Lower leg skin (tissue), 3 donors: Measurements from ENCODE around the gene SLC16A3.

Experiments
- POLR2A ChIP-seq, 2 donors: fragments of 450-650 bp; IDR thresholded peaks; one replicate each; pipeline ENCODE4 v1.6.1; 2016 to 2017; ENCODE audit warnings: antibody characterized with exemption in 2 of 2, mild to moderate bottlenecking in 1 of 2, moderate library complexity in 1 of 2
- TF ChIP-seq, protein P1 (sequence below), 3 donors: fragments of 450-650 bp; IDR thresholded peaks; one replicate each; pipeline ENCODE4 v1.5.1; 2016; ENCODE audit warnings: antibody characterized with exemption in 3 of 3, mild to moderate bottlenecking in 3 of 3, moderate library complexity in 2 of 3

DNA sequence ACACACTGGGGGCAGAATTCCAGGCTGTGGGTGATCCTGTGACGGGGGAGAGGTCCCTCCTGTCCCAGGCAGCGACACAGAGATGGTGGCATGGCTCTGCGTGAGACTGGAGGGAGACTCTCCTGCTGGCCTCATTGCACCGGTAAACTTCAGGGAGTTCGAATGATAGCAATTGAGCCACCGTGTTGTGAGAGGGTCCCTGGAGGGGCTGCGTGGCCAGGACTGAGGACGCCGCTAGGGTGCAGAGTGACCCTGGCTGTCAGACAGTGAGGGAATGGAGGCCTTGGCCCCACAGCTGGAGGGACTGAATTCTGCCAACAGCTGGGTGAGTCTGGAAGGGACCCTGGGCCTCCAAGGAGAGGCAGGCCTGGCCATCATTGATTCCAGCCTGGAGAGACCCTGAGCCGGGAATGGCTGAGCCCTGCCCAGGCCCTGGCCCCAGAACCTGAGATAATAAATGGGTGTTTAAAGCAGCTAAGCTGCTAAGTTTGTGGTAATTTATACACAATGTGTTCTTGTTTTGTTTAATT is 48.8 kb upstream of the SLC16A3 start:
- TF ChIP-seq, protein P1, sequence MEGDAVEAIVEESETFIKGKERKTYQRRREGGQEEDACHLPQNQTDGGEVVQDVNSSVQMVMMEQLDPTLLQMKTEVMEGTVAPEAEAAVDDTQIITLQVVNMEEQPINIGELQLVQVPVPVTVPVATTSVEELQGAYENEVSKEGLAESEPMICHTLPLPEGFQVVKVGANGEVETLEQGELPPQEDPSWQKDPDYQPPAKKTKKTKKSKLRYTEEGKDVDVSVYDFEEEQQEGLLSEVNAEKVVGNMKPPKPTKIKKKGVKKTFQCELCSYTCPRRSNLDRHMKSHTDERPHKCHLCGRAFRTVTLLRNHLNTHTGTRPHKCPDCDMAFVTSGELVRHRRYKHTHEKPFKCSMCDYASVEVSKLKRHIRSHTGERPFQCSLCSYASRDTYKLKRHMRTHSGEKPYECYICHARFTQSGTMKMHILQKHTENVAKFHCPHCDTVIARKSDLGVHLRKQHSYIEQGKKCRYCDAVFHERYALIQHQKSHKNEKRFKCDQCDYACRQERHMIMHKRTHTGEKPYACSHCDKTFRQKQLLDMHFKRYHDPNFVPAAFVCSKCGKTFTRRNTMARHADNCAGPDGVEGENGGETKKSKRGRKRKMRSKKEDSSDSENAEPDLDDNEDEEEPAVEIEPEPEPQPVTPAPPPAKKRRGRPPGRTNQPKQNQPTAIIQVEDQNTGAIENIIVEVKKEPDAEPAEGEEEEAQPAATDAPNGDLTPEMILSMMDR (IDR thresholded peaks at IDR 0.05), result no peak
- no peak for TF ChIP-seq POLR2A (IDR thresholded peaks at IDR 0.05)
